Neural progenitor cell (in vitro differentiated cells): ENCODE measurements around the gene SLC9A5. TPM values are rescaled to one million over a fixed set of nuclear protein-coding genes. Genes with fewer than 3 reads are reported as not detected.
A peak's percentile ranks its signal among the peaks of the same experiment; 100 is the strongest.

Experiments
- DNase-seq: peaks from one replicate; pipeline ENCODE4 v3.0.0-alpha.2; 2016; ENCODE audit warnings: low spot score
- H2AFZ ChIP-seq: fragments of 200-600 bp; sonication (generic); replicated peaks from 2 replicates; pipeline ENCODE4 v1.6.1; 2016; ENCODE audit warnings: antibody characterized with exemption
- H3F3A ChIP-seq: fragments of 200-600 bp; sonication (generic); 2 replicates; pipeline ENCODE4 v1.6.1; 2016; ENCODE audit warnings: antibody characterized with exemption, low read depth
- H3K27ac ChIP-seq: fragments of 200-600 bp; sonication (generic); 2 replicates; pipeline ENCODE4 v1.5.1; 2016; ENCODE audit warnings: mild to moderate bottlenecking
- H3K27me3 ChIP-seq: fragments of 200-600 bp; sonication (generic); 2 replicates; pipeline ENCODE4 v1.6.1; 2016; ENCODE audit warnings: mild to moderate bottlenecking, moderate library complexity
- H3K36me3 ChIP-seq: fragments of 200-600 bp; sonication (generic); 2 replicates; pipeline ENCODE4 v1.5.1; 2016
- H3K4me1 ChIP-seq: fragments of 200-600 bp; sonication (generic); 2 replicates; pipeline ENCODE4 v1.6.1; 2016; ENCODE audit warnings: mixed run types
- H3K4me2 ChIP-seq: fragments of 200-600 bp; sonication (generic); 2 replicates; pipeline ENCODE4 v1.6.1; 2016
- H3K4me3 ChIP-seq: fragments of 200-600 bp; sonication (generic); 2 replicates; pipeline ENCODE4 v1.5.1; 2016
- H3K79me2 ChIP-seq: fragments of 200-600 bp; sonication (generic); 2 replicates; pipeline ENCODE4 v1.6.1; 2016; ENCODE audit warnings: low read depth
- H3K9ac ChIP-seq: fragments of 200-600 bp; sonication (generic); 2 replicates; pipeline ENCODE4 v1.6.1; 2016
- H3K9me3 ChIP-seq: fragments of 200-600 bp; sonication (generic); 2 replicates; pipeline ENCODE4 v1.5.1; 2016; ENCODE audit warnings: low read depth
- H4K20me1 ChIP-seq: fragments of 200-600 bp; sonication (generic); 2 replicates; pipeline ENCODE4 v1.6.1; 2016; ENCODE audit warnings: low read depth
- H3K27ac Mint-ChIP-seq: 3 replicates; pipeline ENCODE4 v1.8.0; 2021; ENCODE audit warnings: mixed read lengths
- H3K27me3 Mint-ChIP-seq: 2 replicates; pipeline ENCODE4 v1.8.0; 2022; ENCODE audit warnings: low read depth, mild to moderate bottlenecking, inconsistent platforms, moderate library complexity, mixed read lengths; ENCODE audit not compliant: insufficient read depth
- H3K36me3 Mint-ChIP-seq: 3 replicates; pipeline ENCODE4 v1.8.0; 2021; ENCODE audit warnings: mixed read lengths
- H3K4me1 Mint-ChIP-seq: 3 replicates; pipeline ENCODE4 v1.8.0; 2021; ENCODE audit warnings: mixed read lengths
- H3K4me3 Mint-ChIP-seq: 3 replicates; pipeline ENCODE4 v1.8.0; 2021; ENCODE audit warnings: mild to moderate bottlenecking, moderate library complexity, mixed read lengths
- H3K9me3 Mint-ChIP-seq: 3 replicates; pipeline ENCODE4 v1.8.0; 2020; ENCODE audit warnings: mixed read lengths
- EZH2 ChIP-seq: fragments of 200-600 bp; sonication (generic); IDR thresholded peaks from 2 replicates; pipeline ENCODE4 v1.6.1; 2017; ENCODE audit warnings: antibody characterized with exemption, mild to moderate bottlenecking, moderate library complexity
- EZH2phosphoT487 ChIP-seq: fragments of 200-600 bp; sonication (generic); IDR thresholded peaks from 2 replicates; pipeline ENCODE4 v1.6.1; 2017; ENCODE audit warnings: antibody characterized with exemption
- total RNA-seq: library from RNA; depleted of rRNA; stranded (reverse); fragments of >200 nt; gene quantifications from 2 replicates; pipeline ENCODE4 v1.2.3, GENCODE V29; 2015; ENCODE audit warnings: low replicate concordance
- TF ChIP-seq, protein P1 (sequence below): fragments of 200-600 bp; sonication (generic); IDR thresholded peaks from 2 replicates; pipeline ENCODE4 v1.5.1; 2017; ENCODE audit warnings: antibody characterized with exemption, mild to moderate bottlenecking

The SLC9A5 gene
- total RNA-seq, 1 donor from 2014 or later = 2.5 TPM

- no peaks in the 10 kb centered on the region for H3F3A ChIP-seq
- Mint-ChIP-seq H3K27ac (peak within 1 kb of the TSS; percentile 95), H3K9me3 (peaks cover 2% of the 10 kb centered on the region), H3K4me1 (peaks cover 22% of the 10 kb centered on the region), H3K4me3 (peak within 1 kb of the TSS; percentile 100), H3K27me3 (peaks cover 11% of the 10 kb centered on the region), H3K36me3 (peaks cover 13% of the 10 kb centered on the region)
- H2AFZ ChIP-seq = peak within 1 kb of the TSS; percentile 87
- no peak within 1 kb of the TSS for H3K27ac ChIP-seq
- H3K27me3 ChIP-seq = no peaks in the 10 kb centered on the region
- no peaks in the 10 kb centered on the region for H4K20me1 ChIP-seq
- peaks cover 15% of the 10 kb centered on the region for H3K79me2 ChIP-seq
- DNase-seq = peak; percentile 100
- peak within 1 kb of the TSS; percentile 94 for H3K4me2 ChIP-seq
- H3K9me3 ChIP-seq = no peaks in the 10 kb centered on the region
- TF ChIP-seq, protein P1, sequence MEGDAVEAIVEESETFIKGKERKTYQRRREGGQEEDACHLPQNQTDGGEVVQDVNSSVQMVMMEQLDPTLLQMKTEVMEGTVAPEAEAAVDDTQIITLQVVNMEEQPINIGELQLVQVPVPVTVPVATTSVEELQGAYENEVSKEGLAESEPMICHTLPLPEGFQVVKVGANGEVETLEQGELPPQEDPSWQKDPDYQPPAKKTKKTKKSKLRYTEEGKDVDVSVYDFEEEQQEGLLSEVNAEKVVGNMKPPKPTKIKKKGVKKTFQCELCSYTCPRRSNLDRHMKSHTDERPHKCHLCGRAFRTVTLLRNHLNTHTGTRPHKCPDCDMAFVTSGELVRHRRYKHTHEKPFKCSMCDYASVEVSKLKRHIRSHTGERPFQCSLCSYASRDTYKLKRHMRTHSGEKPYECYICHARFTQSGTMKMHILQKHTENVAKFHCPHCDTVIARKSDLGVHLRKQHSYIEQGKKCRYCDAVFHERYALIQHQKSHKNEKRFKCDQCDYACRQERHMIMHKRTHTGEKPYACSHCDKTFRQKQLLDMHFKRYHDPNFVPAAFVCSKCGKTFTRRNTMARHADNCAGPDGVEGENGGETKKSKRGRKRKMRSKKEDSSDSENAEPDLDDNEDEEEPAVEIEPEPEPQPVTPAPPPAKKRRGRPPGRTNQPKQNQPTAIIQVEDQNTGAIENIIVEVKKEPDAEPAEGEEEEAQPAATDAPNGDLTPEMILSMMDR = peak; percentile 43
- no peak for TF ChIP-seq EZH2
- peak within 1 kb of the TSS; percentile 92 for H3K9ac ChIP-seq
- no peaks in the 10 kb centered on the region for H3K36me3 ChIP-seq
- H3K4me1 ChIP-seq = peaks cover 10% of the 10 kb centered on the region
- H3K4me3 ChIP-seq = peak within 1 kb of the TSS; percentile 97
Measured at GRCh38 chr16:67226804-67227566, 21.8 kb upstream of the SLC9A5 start, which contains the start of gene TMEM208. TMEM208 (plus strand) TSS chr16:67227130; CDS start chr16:67227219, 89 bp downstream.

- DNase-seq = no peak
- H3K4me2 ChIP-seq = peak overlapping the region; percentile 86
- TF ChIP-seq EZH2phosphoT487 = no peak
- no peak for TF ChIP-seq EZH2
- TF ChIP-seq, protein P1 = no peak
- Mint-ChIP-seq H3K9me3 (peaks cover 2% of the 10 kb centered on the region), H3K36me3 (peaks cover 13% of the 10 kb centered on the region), H3K27me3 (peaks cover 13% of the 10 kb centered on the region), H3K4me3 (peak overlapping the region; percentile 100), H3K4me1 (peaks cover 22% of the 10 kb centered on the region), H3K27ac (no peak overlapping the region)
- H3K27ac ChIP-seq = no peak overlapping the region
- H3K36me3 ChIP-seq = no peaks in the 10 kb centered on the region
- no peaks in the 10 kb centered on the region for H3K27me3 ChIP-seq
- no peak overlapping the region for H2AFZ ChIP-seq
- H4K20me1 ChIP-seq = no peaks in the 10 kb centered on the region
- no peaks in the 10 kb centered on the region for H3F3A ChIP-seq
- H3K9me3 ChIP-seq = no peaks in the 10 kb centered on the region
- peaks cover 15% of the 10 kb centered on the region for H3K79me2 ChIP-seq
- peaks cover 10% of the 10 kb centered on the region for H3K4me1 ChIP-seq
- H3K9ac ChIP-seq = peak overlapping the region; percentile 92
- H3K4me3 ChIP-seq = peak overlapping the region; percentile 97
Measured at GRCh38 chr16:67227567-67227921, 21.2 kb upstream of the SLC9A5 start.

DNA sequence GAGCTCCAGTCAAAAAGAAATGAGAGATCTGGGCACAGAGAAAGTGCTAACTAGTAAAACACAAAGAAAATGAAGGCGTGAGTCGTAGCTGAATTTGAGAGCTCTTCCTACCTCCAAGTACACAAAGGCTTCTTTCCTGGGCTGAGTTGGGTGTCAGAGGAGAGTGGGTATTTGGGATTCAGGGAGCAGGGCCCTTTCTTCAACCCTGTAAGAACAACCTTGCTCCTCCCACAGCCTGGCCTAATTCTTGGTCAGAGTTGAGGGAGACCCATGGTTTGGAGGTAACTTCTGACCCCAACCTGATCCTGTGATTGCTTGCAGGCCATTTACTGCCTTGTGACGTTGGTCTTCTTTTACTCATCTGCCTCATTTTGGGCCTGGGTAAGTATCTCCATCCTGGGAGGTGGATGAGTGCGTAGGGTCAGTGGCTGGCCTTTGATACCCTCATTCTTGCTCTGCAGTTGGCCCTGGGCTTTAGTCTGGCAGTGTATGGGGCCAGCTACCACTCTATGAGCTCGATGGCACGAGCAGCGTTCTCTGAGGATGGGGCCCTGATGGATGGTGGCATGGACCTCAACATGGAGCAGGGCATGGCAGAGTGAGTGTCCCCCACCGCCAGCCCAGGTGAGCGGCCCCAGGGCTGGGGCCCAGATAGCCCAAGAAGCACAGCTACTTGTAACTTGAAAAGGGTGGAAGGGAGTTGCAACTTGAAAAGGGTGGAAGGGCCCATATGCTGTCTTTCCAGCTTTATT lies 20.6 kb upstream of the SLC9A5 start:
- DNase-seq = no peak
- Histone ChIP-seq H3K9me3 (no peaks in the 10 kb centered on the region), H3K36me3 (no peaks in the 10 kb centered on the region), H3K4me1 (peaks cover 10% of the 10 kb centered on the region), H2AFZ (no peak overlapping the region), H3F3A (no peaks in the 10 kb centered on the region), H4K20me1 (no peaks in the 10 kb centered on the region), H3K4me2 (peak overlapping the region; percentile 86), H3K79me2 (peaks cover 15% of the 10 kb centered on the region), H3K9ac (peak overlapping the region; percentile 92), H3K27ac (no peak overlapping the region), H3K27me3 (no peaks in the 10 kb centered on the region), H3K4me3 (peak overlapping the region; percentile 97)
- H3K9me3 Mint-ChIP-seq = peaks cover 2% of the 10 kb centered on the region
- no peak overlapping the region for H3K27ac Mint-ChIP-seq
- peak overlapping the region; percentile 100 for H3K4me3 Mint-ChIP-seq
- H3K4me1 Mint-ChIP-seq = peaks cover 22% of the 10 kb centered on the region
- TF ChIP-seq EZH2 = no peak
- TF ChIP-seq, protein P1 = no peak
- TF ChIP-seq EZH2phosphoT487 = no peak
- peaks cover 13% of the 10 kb centered on the region for H3K27me3 Mint-ChIP-seq
- peaks cover 13% of the 10 kb centered on the region for H3K36me3 Mint-ChIP-seq
